Hepatocyte (in vitro differentiated cells): ENCODE results near the gene SLC48A1. TPM values are rescaled to one million over a fixed set of nuclear protein-coding genes. Genes with fewer than 3 reads are reported as not detected.

Experiments
- DNase-seq: peaks from one replicate; pipeline ENCODE4 v3.0.0-alpha.2; 2016; ENCODE audit warnings: low spot score
- H2AFZ ChIP-seq: fragments of 200-600 bp; sonication (generic); 2 replicates; pipeline ENCODE4 v1.6.0; 2016; ENCODE audit warnings: antibody characterized with exemption, mild to moderate bottlenecking
- H3K27ac ChIP-seq: fragments of 200-600 bp; sonication (generic); 2 replicates; pipeline ENCODE4 v1.5.1; 2016; ENCODE audit warnings: mild to moderate bottlenecking
- H3K27me3 ChIP-seq: fragments of 200-600 bp; sonication (generic); 2 replicates; pipeline ENCODE4 v1.6.1; 2016
- H3K36me3 ChIP-seq: fragments of 200-600 bp; sonication (generic); replicated peaks from 2 replicates; pipeline ENCODE4 v1.5.1; 2016; ENCODE audit warnings: low read depth; ENCODE audit not compliant: insufficient read depth
- H3K4me1 ChIP-seq: fragments of 200-600 bp; sonication (generic); 2 replicates; pipeline ENCODE4 v1.5.1; 2016; ENCODE audit warnings: mild to moderate bottlenecking, moderate library complexity; ENCODE audit not compliant: insufficient read depth
- H3K4me2 ChIP-seq: fragments of 200-600 bp; sonication (generic); 2 replicates; pipeline ENCODE4 v1.6.0; 2016
- H3K4me3 ChIP-seq: fragments of 200-600 bp; sonication (generic); 2 replicates; pipeline ENCODE4 v1.5.1; 2016; ENCODE audit warnings: mild to moderate bottlenecking
- H3K79me2 ChIP-seq: fragments of 200-600 bp; sonication (generic); 2 replicates; pipeline ENCODE4 v1.6.0; 2017; ENCODE audit warnings: mild to moderate bottlenecking
- H3K9me2 ChIP-seq: fragments of 200-600 bp; sonication (generic); replicated peaks from 2 replicates; pipeline ENCODE4 v1.6.0; 2017; ENCODE audit warnings: mild to moderate bottlenecking; ENCODE audit not compliant: insufficient read depth
- H3K9me3 ChIP-seq: fragments of 200-600 bp; sonication (generic); 2 replicates; pipeline ENCODE4 v1.5.1; 2016; ENCODE audit warnings: low read depth, mild to moderate bottlenecking
- H4K20me1 ChIP-seq: fragments of 200-600 bp; sonication (generic); 2 replicates; pipeline ENCODE4 v1.6.0; 2016; ENCODE audit warnings: mild to moderate bottlenecking; ENCODE audit not compliant: insufficient read depth, poor library complexity, severe bottlenecking
- EZH2 ChIP-seq: fragments of 200-600 bp; sonication (generic); IDR thresholded peaks from 2 replicates; pipeline ENCODE4 v1.6.1; 2016; ENCODE audit warnings: antibody characterized with exemption, mild to moderate bottlenecking, borderline replicate concordance
- EZH2phosphoT487 ChIP-seq: fragments of 200-600 bp; sonication (generic); IDR thresholded peaks from one replicate; pipeline ENCODE4 v1.6.1; 2018; ENCODE audit warnings: antibody characterized with exemption, mild to moderate bottlenecking, low read depth, moderate library complexity; ENCODE audit not compliant: unreplicated experiment, severe bottlenecking
- WGBS: methylation state at CpG from one replicate; pipeline ENCODE4 v1.1.6; 2016; ENCODE audit warnings: low lambda C conversion rate; ENCODE audit errors: missing lambda C conversion rate; 5-methylcytosine and 5-hydroxymethylcytosine counted together
- polyA plus RNA-seq: library from polyadenylated mRNA; unstranded; fragments of >200 nt; fragmentation: Nextera tagmentation; extraction: Ambion mirVana; gene quantifications from 2 replicates; pipeline ENCODE4 v1.2.1, GENCODE V29; 2016
- total RNA-seq: library from RNA; depleted of rRNA; stranded (reverse); fragments of >200 nt; gene quantifications from 2 replicates; pipeline ENCODE4 v1.2.3, GENCODE V29; 2014
- TF ChIP-seq, protein P1 (sequence below): fragments of 200-600 bp; sonication (generic); IDR thresholded peaks from 2 replicates; pipeline ENCODE4 v1.5.1; 2016; ENCODE audit warnings: antibody characterized with exemption, mild to moderate bottlenecking; ENCODE audit not compliant: poor library complexity

Gene SLC48A1
- total and polyA plus RNA-seq, 2 experiments from 2014 or later = 11.2 to 22.6 TPM

DNA sequence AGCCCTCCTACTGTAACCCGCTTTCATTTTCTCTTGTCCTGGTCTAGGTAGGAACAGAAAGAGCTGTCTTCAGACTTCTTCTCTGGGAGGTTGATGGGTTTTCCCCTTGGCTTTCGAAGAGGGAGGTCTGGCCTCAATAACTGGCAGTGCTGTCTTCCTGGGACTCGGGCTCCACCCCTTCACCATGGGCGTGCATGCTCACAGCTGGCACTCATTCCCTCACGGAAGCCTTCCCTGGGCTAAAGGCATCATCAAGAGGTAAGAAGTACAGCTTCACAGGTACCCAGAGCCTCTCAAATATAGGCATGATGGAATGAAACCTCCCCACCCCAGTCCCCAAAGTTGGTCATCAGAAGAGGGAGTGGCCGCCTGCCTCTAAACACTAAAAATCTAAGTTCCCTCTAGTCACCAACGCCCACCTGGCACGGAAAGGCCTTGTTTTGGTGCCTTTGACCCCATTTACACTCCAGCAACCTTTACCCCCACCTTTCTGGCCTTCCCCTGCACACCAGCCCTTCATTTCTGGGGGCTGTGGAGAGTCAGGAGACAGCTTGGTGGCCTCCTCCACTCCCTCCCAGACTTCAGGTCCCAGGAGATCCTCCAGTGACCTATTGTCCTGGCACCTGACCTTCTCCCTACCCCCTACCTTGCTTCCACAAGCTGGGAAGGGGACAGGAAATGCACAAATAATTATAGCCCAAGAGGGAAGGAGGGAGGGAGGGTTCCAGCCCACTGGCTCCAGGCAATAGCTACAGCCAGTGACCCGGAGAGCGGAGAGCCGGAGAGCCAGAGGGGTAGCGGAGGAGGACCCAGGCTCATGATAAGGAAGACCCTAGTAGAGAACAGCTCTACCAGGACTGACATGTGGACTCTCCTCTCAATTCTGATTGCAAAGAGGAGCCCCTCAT lies 17.1 kb upstream of the SLC48A1 start:
- no peaks in the 10 kb centered on the region for H3K9me2 ChIP-seq
- H3K9me3 ChIP-seq = no peaks in the 10 kb centered on the region
- H3K79me2 ChIP-seq = no peaks in the 10 kb centered on the region
- H3K4me3 ChIP-seq = no peak overlapping the region
- H3K36me3 ChIP-seq = no peaks in the 10 kb centered on the region
- H3K4me2 ChIP-seq = no peak overlapping the region
- H3K27me3 ChIP-seq = no peaks in the 10 kb centered on the region
- H3K4me1 ChIP-seq = peaks cover 27% of the 10 kb centered on the region
- WGBS = 87% methylated on average over 12 of the region's 12 CpGs
- H4K20me1 ChIP-seq = no peaks in the 10 kb centered on the region
- no peak overlapping the region for H3K27ac ChIP-seq
- no peak overlapping the region for H2AFZ ChIP-seq
- no peak for TF ChIP-seq EZH2
- TF ChIP-seq, protein P1, sequence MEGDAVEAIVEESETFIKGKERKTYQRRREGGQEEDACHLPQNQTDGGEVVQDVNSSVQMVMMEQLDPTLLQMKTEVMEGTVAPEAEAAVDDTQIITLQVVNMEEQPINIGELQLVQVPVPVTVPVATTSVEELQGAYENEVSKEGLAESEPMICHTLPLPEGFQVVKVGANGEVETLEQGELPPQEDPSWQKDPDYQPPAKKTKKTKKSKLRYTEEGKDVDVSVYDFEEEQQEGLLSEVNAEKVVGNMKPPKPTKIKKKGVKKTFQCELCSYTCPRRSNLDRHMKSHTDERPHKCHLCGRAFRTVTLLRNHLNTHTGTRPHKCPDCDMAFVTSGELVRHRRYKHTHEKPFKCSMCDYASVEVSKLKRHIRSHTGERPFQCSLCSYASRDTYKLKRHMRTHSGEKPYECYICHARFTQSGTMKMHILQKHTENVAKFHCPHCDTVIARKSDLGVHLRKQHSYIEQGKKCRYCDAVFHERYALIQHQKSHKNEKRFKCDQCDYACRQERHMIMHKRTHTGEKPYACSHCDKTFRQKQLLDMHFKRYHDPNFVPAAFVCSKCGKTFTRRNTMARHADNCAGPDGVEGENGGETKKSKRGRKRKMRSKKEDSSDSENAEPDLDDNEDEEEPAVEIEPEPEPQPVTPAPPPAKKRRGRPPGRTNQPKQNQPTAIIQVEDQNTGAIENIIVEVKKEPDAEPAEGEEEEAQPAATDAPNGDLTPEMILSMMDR = no peak
- DNase-seq = no peak

DNA sequence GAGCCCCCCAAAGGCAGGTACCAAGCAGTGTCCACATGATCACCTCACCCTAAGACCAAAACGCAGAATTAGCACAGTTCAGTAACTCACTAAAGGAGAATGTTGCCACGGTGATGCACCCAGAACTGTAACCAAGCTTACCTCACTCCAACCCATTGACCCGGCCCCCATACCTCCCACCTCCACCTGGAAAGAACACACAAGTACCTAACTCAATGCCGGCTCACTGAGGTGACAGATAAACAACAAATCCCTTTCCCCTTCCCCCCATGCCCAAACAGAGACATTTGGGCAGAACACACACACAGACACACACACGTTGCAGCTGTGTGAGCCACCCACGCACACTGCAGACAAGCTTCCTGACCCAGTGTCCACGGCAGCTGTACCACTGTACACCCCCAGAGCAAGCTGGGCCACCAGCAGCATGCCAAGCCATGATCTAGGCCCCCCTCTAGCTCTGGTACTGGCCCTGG lies 15.6 kb upstream of the SLC48A1 start:
- TF ChIP-seq EZH2phosphoT487 (no peak), EZH2 (no peak)
- TF ChIP-seq, protein P1 = no peak
- DNase-seq = no peak
- H3K79me2 ChIP-seq = no peaks in the 10 kb centered on the region
- no peaks in the 10 kb centered on the region for H3K27me3 ChIP-seq
- peaks cover 27% of the 10 kb centered on the region for H3K4me1 ChIP-seq
- H3K9me2 ChIP-seq = no peaks in the 10 kb centered on the region
- H4K20me1 ChIP-seq = no peaks in the 10 kb centered on the region
- WGBS = 70% methylated on average over 7 of the region's 7 CpGs
- no peaks in the 10 kb centered on the region for H3K9me3 ChIP-seq
- H3K4me3 ChIP-seq = no peak overlapping the region
- no peak overlapping the region for H3K27ac ChIP-seq
- H2AFZ ChIP-seq = no peak overlapping the region
- no peaks in the 10 kb centered on the region for H3K36me3 ChIP-seq
- H3K4me2 ChIP-seq = peak overlapping the region; percentile 98

DNA sequence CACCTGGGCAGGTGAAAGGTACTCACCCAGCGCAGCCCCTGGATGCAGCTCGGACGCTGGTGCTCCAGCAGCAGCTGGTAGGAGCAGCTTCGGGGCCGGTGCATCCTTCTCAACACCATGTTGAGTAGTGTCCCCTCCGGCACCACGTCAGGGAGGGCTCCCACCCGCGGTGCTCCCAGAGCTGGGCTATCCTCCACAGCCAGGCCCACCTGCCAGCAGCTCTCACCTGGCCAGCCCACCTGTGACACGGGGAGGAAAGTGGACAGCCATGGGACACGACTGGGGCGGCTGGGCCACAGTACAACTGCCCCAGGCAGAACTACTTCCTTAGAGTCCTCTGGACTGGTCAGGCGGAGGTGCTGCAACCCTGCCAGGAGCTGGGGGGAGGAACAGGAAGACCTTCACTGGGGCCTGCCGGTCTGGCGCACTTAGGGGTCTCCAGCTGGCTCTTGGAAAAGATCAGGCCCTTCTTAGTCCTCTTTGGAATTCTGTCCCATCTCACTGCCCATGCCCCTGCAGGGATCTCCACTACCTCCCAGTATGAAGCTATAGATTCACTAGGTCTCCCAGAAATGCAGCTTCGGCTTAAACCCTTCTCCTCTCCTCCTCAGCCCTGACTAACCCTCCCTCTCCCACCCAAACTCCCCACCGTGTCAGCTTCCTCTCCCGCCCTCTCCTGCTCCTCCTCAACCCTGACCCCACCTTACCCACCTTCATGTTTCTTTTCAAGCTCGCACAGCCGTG lies 15.0 kb upstream of the SLC48A1 start:
- Histone ChIP-seq H3K27me3 (no peaks in the 10 kb centered on the region), H3K27ac (peak overlapping the region; percentile 53), H3K4me2 (peak overlapping the region; percentile 98), H3K79me2 (no peaks in the 10 kb centered on the region), H3K4me3 (peak overlapping the region; percentile 60), H3K9me2 (no peaks in the 10 kb centered on the region), H4K20me1 (no peaks in the 10 kb centered on the region), H3K36me3 (no peaks in the 10 kb centered on the region), H3K9me3 (no peaks in the 10 kb centered on the region), H2AFZ (peak overlapping the region; percentile 99), H3K4me1 (peaks cover 24% of the 10 kb centered on the region)
- TF ChIP-seq, protein P1 = no peak
- TF ChIP-seq EZH2phosphoT487 (no peak), EZH2 (no peak)
- DNase-seq = no peak
- WGBS = 63% methylated on average over 18 of the region's 20 CpGs
